HEK293 (cell line): ENCODE data around the gene MAML2.

Source experiments
- CTCF ChIA-PET: fragments of 350-600 bp; formaldehyde crosslinking; extraction: SDS; loops from one replicate; lab custom pipeline; 2021; ENCODE audit warnings: antibody characterized with exemption; lab: Yijun Ruan, JAX
- POLR2A ChIA-PET: fragments of 300-600 bp; formaldehyde crosslinking; extraction: SDS; loops from one replicate; lab custom pipeline; 2020; ENCODE audit warnings: antibody characterized with exemption, inconsistent platforms; lab: Yijun Ruan, JAX
- H3K27ac ChIP-seq: fragments of 200-500 bp; sonication (Bioruptor generic); 2 replicates; pipeline ENCODE4 v1.5.1; 2014; ENCODE audit warnings: low read depth, low read length, control low read depth, inconsistent platforms; ENCODE audit errors: extremely low read depth
- H3K36me3 ChIP-seq, 2 experiments: fragments of 200-500 bp in 1 of 2; sonication (Bioruptor generic) in 1 of 2; 1 replicate in 1 of 2; 2 replicates in 1 of 2; pipeline ENCODE4 v1.5.1; 2014 to 2017; ENCODE audit warnings: inconsistent platforms in 2 of 2, low read length in 2 of 2; ENCODE audit not compliant: control insufficient read depth in 2 of 2, insufficient read depth in 1 of 2
- H3K4me1 ChIP-seq: fragments of 200-500 bp; sonication (Bioruptor generic); 2 replicates; pipeline ENCODE4 v1.5.1; 2014; ENCODE audit warnings: mild to moderate bottlenecking, low read length, inconsistent platforms; ENCODE audit not compliant: control insufficient read depth, insufficient read depth
- H3K4me3 ChIP-seq: 2 replicates; pipeline ENCODE4 v1.5.1; 2011; ENCODE audit warnings: low read depth, mild to moderate bottlenecking, control low read depth, low read length, moderate library complexity
- H3K9me3 ChIP-seq: fragments of 200-500 bp; sonication (Bioruptor generic); 2 replicates; pipeline ENCODE4 v1.5.1; 2014; ENCODE audit warnings: low read depth, low read length, inconsistent platforms; ENCODE audit not compliant: control insufficient read depth, insufficient read depth
- BCL11B ChIP-seq: fragments of 450-650 bp; formaldehyde crosslinking; IDR thresholded peaks from 2 replicates; pipeline ENCODE4 v1.5.1; 2016; ENCODE audit warnings: low read depth, missing biosample characterization, missing genetic modification characterization
- EGR2 ChIP-seq: fragments of 450-650 bp; formaldehyde crosslinking; IDR thresholded peaks from 2 replicates; pipeline ENCODE4 v1.5.1; 2016; ENCODE audit warnings: low read depth, missing biosample characterization, missing genetic modification characterization
- GLIS2 ChIP-seq: fragments of 450-650 bp; formaldehyde crosslinking; IDR thresholded peaks from 2 replicates; pipeline ENCODE4 v1.5.1; 2016; ENCODE audit warnings: missing biosample characterization, missing genetic modification characterization
- HOXD13 ChIP-seq: sonication (generic); formaldehyde crosslinking; IDR thresholded peaks from 2 replicates; pipeline ENCODE4 v1.8.0; 2022; ENCODE audit warnings: missing genetic modification reagents, borderline replicate concordance
- PRDM10 ChIP-seq: fragments of 450-650 bp; formaldehyde crosslinking; IDR thresholded peaks from 2 replicates; pipeline ENCODE4 v1.5.1; 2016; ENCODE audit warnings: missing biosample characterization, missing genetic modification characterization
- PRDM6 ChIP-seq: fragments of 450-650 bp; formaldehyde crosslinking; IDR thresholded peaks from 2 replicates; pipeline ENCODE4 v1.5.1; 2017; ENCODE audit warnings: missing biosample characterization, missing genetic modification characterization
- SP3 ChIP-seq: fragments of 450-650 bp; formaldehyde crosslinking; IDR thresholded peaks from 2 replicates; pipeline ENCODE4 v1.5.1; 2016; ENCODE audit warnings: missing biosample characterization, missing genetic modification characterization
- SP7 ChIP-seq: fragments of 450-650 bp; formaldehyde crosslinking; IDR thresholded peaks from 2 replicates; pipeline ENCODE4 v1.5.1; 2016; ENCODE audit warnings: missing biosample characterization, missing genetic modification characterization
- YY2 ChIP-seq: fragments of 450-650 bp; formaldehyde crosslinking; IDR thresholded peaks from 2 replicates; pipeline ENCODE4 v1.5.1; 2016; ENCODE audit warnings: missing biosample characterization, missing genetic modification characterization
- ZFP69B ChIP-seq: fragments of 450-650 bp; formaldehyde crosslinking; IDR thresholded peaks from 2 replicates; pipeline ENCODE4 v1.5.1; 2016; ENCODE audit warnings: missing biosample characterization, missing genetic modification characterization
- ZNF121 ChIP-seq: fragments of 450-650 bp; formaldehyde crosslinking; IDR thresholded peaks from 2 replicates; pipeline ENCODE4 v1.5.1; 2016; ENCODE audit warnings: missing biosample characterization, missing genetic modification characterization
- ZNF202 ChIP-seq: fragments of 450-650 bp; formaldehyde crosslinking; IDR thresholded peaks from 2 replicates; pipeline ENCODE4 v1.5.1; 2016; ENCODE audit warnings: missing biosample characterization, missing genetic modification characterization, borderline replicate concordance
- ZNF280C ChIP-seq: fragments of 450-650 bp; formaldehyde crosslinking; IDR thresholded peaks from 2 replicates; pipeline ENCODE4 v1.5.1; 2016; ENCODE audit warnings: missing biosample characterization, missing genetic modification characterization
- ZNF426 ChIP-seq: fragments of 450-650 bp; formaldehyde crosslinking; IDR thresholded peaks from 2 replicates; pipeline ENCODE4 v1.5.1; 2017; ENCODE audit warnings: missing biosample characterization, missing genetic modification characterization, mild to moderate bottlenecking, inconsistent platforms, moderate library complexity
- ZNF518A ChIP-seq: fragments of 450-650 bp; formaldehyde crosslinking; conservative IDR thresholded peaks from 2 replicates; pipeline ENCODE4 v1.5.1; 2016; ENCODE audit warnings: low read depth, missing biosample characterization, missing genetic modification characterization
- ZNF544 ChIP-seq: fragments of 450-650 bp; formaldehyde crosslinking; IDR thresholded peaks from 2 replicates; pipeline ENCODE4 v1.5.0; 2017; ENCODE audit warnings: missing biosample characterization, missing genetic modification characterization
- ZNF610 ChIP-seq: fragments of 450-650 bp; formaldehyde crosslinking; IDR thresholded peaks from 2 replicates; pipeline ENCODE4 v1.5.1; 2016; ENCODE audit warnings: missing biosample characterization, missing genetic modification characterization, borderline replicate concordance
- ZNF623 ChIP-seq: fragments of 450-650 bp; formaldehyde crosslinking; IDR thresholded peaks from 2 replicates; pipeline ENCODE4 v1.5.1; 2016; ENCODE audit warnings: missing biosample characterization, missing genetic modification characterization
- ZNF670 ChIP-seq: fragments of 450-650 bp; formaldehyde crosslinking; IDR thresholded peaks from 2 replicates; pipeline ENCODE4 v1.5.1; 2016; ENCODE audit warnings: missing biosample characterization, missing genetic modification characterization, low read depth
- ZNF747 ChIP-seq: fragments of 450-650 bp; formaldehyde crosslinking; IDR thresholded peaks from 2 replicates; pipeline ENCODE4 v1.5.1; 2016; ENCODE audit warnings: missing biosample characterization, missing genetic modification characterization
- ZNF785 ChIP-seq: fragments of 450-650 bp; formaldehyde crosslinking; IDR thresholded peaks from 2 replicates; pipeline ENCODE4 v1.5.1; 2016; ENCODE audit warnings: missing biosample characterization, missing genetic modification characterization
- ZSCAN23 ChIP-seq: fragments of 450-650 bp; formaldehyde crosslinking; IDR thresholded peaks from 2 replicates; pipeline ENCODE4 v1.5.1; 2016; ENCODE audit warnings: missing biosample characterization, missing genetic modification characterization

MAML2 gene

GRCh38 chr11:96137373-96137772, 205.6 kb downstream of the MAML2 start (continued):
- TF ChIP-seq PRDM10 (tag by site-specific recombination) (no peak), ZSCAN23 (tag by site-specific recombination) (no peak), BCL11B (tag by site-specific recombination) (no peak), YY2 (tag by site-specific recombination) (no peak), SP7 (tag by site-specific recombination) (no peak)

- POLR2A ChIA-PET: no interaction called here
- TF ChIP-seq ZNF785 (no peak), HOXD13 (no peak), EGR2 (tag by site-specific recombination) (no peak), ZNF544 (tag by site-specific recombination) (no peak), SP3 (tag by site-specific recombination) (no peak), ZNF670 (tag by site-specific recombination) (no peak), ZNF623 (tag by site-specific recombination) (no peak)
- no peaks in the 10 kb centered on the region; the same call in 1 of the 2 replicates for H3K4me1 ChIP-seq
- no peaks in the 10 kb centered on the region for H3K36me3 ChIP-seq
- CTCF ChIA-PET: no interaction called here
- no peak overlapping the region for H3K27ac ChIP-seq
- H3K4me3 ChIP-seq: no peak overlapping the region
- no peaks in the 10 kb centered on the region for H3K9me3 ChIP-seq
Observed at GRCh38 chr11:96136613-96137298, 206.2 kb downstream of the MAML2 start.

GRCh38 chr11:96134602-96135001, 208.4 kb downstream of the MAML2 start:
- Histone ChIP-seq H3K27ac (no peak overlapping the region), H3K4me1 (no peaks in the 10 kb centered on the region), H3K36me3 (no peaks in the 10 kb centered on the region), H3K9me3 (no peaks in the 10 kb centered on the region), H3K4me3 (no peak overlapping the region)
- CTCF ChIA-PET: no interaction called here
- POLR2A ChIA-PET: no interaction called here
- no peak for TF ChIP-seq ZNF426 (tag by site-specific recombination)
- no peak for TF ChIP-seq PRDM6 (tag by site-specific recombination)
- TF ChIP-seq ZFP69B (tag by site-specific recombination): no peak
- no peak for TF ChIP-seq ZNF747 (tag by site-specific recombination)
- no peak for TF ChIP-seq ZNF518A
- TF ChIP-seq GLIS2 (tag by site-specific recombination): no peak
- no peak for TF ChIP-seq ZNF610 (tag by site-specific recombination)
- no peak for TF ChIP-seq ZNF121 (tag by site-specific recombination)
- no peak for TF ChIP-seq ZNF280C (tag by site-specific recombination)
- no peak for TF ChIP-seq ZNF202 (tag by site-specific recombination)
